ENCODE results near the gene YWHAH.

- TF ChIP-seq HES2 (IDR thresholded peaks at IDR 0.05) (no peak), NFE2L2 (conservative IDR thresholded peaks at IDR 0.05; ENCODE audit: low read length) (no peak), CTCF (IDR thresholded peaks at IDR 0.05) (no peak), SMC3 (IDR thresholded peaks at IDR 0.05) (no peak), RCOR1 (IDR thresholded peaks at IDR 0.05; ENCODE audit: low read depth, low read length) (no peak), ZNF302 (CRISPR knock-in tag; IDR thresholded peaks at IDR 0.05) (no peak), MAZ (IDR thresholded peaks at IDR 0.05; ENCODE audit: borderline replicate concordance, low read depth, low read length) (no peak), EP300 (IDR thresholded peaks at IDR 0.05) (no peak)
These were observed 3.7 kb downstream of the YWHAH start for GRCh38 chr22:31948002-31948401.

Data from A549 (cell line).